ACC112 (cell line): ENCODE data around the gene GPR45.

ENCODE experiments used
- H2AFZ ChIP-seq: fragments of 200-600 bp; sonication (generic); one replicate; pipeline ENCODE4 v1.6.0; 2017; ENCODE audit warnings: antibody characterized with exemption, low read length; ENCODE audit not compliant: unreplicated experiment
- H3K27ac ChIP-seq: fragments of 200-600 bp; sonication (generic); 2 replicates; pipeline ENCODE4 v1.5.1; 2014; ENCODE audit warnings: low read depth, mild to moderate bottlenecking, antibody characterized with exemption, low read length, moderate library complexity
- H3K27me3 ChIP-seq: fragments of 200-600 bp; sonication (generic); 2 replicates; pipeline ENCODE4 v1.6.1; 2014; ENCODE audit warnings: mild to moderate bottlenecking, antibody characterized with exemption, low read length, moderate library complexity, mixed read lengths; ENCODE audit not compliant: insufficient read depth
- H3K36me3 ChIP-seq: fragments of 200-600 bp; sonication (generic); 2 replicates; pipeline ENCODE4 v1.6.1; 2016; ENCODE audit warnings: mild to moderate bottlenecking, antibody characterized with exemption, low read length, moderate library complexity, mixed read lengths; ENCODE audit not compliant: insufficient read depth
- H3K4me1 ChIP-seq: fragments of 200-600 bp; sonication (generic); one replicate; pipeline ENCODE4 v1.6.1; 2016; ENCODE audit warnings: low read length, mixed read lengths; ENCODE audit not compliant: insufficient read depth, unreplicated experiment, control insufficient read depth
- H3K4me3 ChIP-seq: fragments of 200-600 bp; sonication (generic); 2 replicates; pipeline ENCODE4 v1.5.1; 2014; ENCODE audit warnings: mild to moderate bottlenecking, low read depth, low read length
- H3K79me2 ChIP-seq: fragments of 200-600 bp; sonication (generic); one replicate; pipeline ENCODE4 v1.6.0; 2016; ENCODE audit warnings: low read length; ENCODE audit not compliant: control insufficient read depth, unreplicated experiment, insufficient read depth

GPR45 gene

GRCh38 chr2:105241443-105241842 lies at the start of gene GPR45:
TSS of gene GPR45 (plus strand) at chr2:105241743. CDS start at chr2:105241859, 116 bp downstream.
- no peaks in the 10 kb centered on the region for H3K36me3 ChIP-seq
- H3K79me2 ChIP-seq = no peaks in the 10 kb centered on the region
- H3K4me3 ChIP-seq = no peak within 1 kb of the TSS
- peaks cover 3% of the 10 kb centered on the region for H3K4me1 ChIP-seq
- H3K27me3 ChIP-seq = peaks cover 10% of the 10 kb centered on the region
- no peak within 1 kb of the TSS for H2AFZ ChIP-seq
- H3K27ac ChIP-seq = no peak within 1 kb of the TSS

DNA sequence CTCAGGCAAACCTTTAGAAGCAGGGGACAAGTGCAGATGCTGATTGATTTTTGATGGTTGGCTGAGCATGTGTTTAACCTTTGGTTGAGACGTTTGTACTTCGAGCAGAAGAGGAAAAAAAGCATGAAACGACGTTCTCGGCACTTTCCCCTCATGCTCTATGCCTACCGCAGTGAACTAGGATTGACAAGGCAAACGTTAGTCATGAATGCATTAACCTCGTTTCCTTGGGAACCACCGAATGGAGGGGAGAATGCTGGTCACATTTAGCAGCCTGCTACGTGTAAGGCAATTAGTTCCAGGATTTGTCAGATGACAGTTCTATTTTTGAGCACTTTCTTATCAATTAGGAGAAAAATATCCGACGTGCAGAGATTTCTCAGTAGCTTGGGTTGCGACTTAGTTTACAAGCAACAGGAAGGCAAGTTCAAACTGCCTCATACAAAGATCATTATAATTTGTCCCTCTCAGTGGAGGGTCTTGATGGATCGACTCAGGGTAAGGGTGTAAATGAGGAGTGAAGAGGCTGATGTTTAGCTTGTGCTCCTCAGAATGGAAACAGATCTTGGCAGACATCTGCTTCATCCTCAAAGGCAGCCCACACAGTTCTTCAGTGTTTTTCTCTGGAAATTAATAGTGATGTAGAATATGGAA lies 47.4 kb upstream of the GPR45 start:
- H3K27me3 ChIP-seq = peaks cover 75% of the 10 kb centered on the region

DNA sequence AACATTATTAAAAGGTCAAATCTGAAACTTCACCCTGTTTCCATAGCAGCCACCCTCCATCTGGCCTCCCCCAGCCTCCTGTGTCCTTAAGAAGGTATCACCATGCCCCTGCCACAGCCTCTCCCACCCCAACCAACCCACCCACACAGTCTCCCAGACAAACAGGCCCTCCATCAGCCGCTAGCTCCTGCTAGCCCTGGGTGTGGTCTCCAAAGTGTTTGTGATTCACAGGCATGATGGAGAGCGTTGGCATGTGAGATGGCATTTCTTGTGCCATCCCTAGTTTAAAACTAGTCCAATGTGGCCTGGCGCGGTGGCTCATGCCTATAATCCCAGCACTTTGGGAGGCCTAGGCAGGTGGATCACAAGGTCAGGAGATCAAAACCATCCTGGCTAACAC lies 44.9 kb upstream of the GPR45 start:
- Histone ChIP-seq H2AFZ (no peak overlapping the region), H3K4me1 (no peaks in the 10 kb centered on the region), H3K36me3 (no peaks in the 10 kb centered on the region), H3K27ac (no peak overlapping the region), H3K4me3 (no peak overlapping the region), H3K27me3 (peaks cover 70% of the 10 kb centered on the region), H3K79me2 (no peaks in the 10 kb centered on the region)

More for the DNA sequence above, 47.4 kb upstream of the GPR45 start:
- H3K27ac ChIP-seq = no peak overlapping the region
- no peaks in the 10 kb centered on the region for H3K36me3 ChIP-seq
- H2AFZ ChIP-seq = no peak overlapping the region
- no peak overlapping the region for H3K4me3 ChIP-seq
- H3K79me2 ChIP-seq = no peaks in the 10 kb centered on the region
- no peaks in the 10 kb centered on the region for H3K4me1 ChIP-seq

DNA sequence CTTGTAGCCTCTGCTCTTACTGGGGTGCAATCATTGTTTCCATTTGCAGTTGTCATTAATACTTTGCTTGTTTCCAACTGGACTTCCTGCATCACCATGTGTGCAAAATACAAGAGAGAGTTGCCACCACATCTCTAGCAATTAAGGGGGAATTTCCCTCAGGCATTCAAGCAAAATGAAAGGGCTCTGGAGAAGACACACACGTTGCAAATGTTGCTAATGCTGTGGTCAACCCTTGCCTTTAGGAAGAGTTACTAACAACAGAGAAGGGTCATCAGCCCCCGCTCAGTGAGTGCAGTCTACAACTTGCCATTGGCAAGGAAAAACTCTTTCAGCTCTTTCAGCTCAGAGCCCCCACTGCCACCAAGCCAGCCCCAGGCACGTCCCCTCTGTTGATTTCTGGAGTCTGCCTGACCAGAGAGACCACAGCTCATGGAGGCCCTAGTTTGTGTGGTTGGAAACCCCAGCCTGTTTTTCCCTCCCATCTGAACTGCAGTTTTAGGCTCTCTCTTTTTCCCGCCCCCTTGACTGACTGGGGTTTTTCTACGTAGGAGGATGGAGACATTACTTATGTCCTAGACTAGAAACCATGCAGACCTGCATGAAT lies 25.9 kb upstream of the GPR45 start:
- no peaks in the 10 kb centered on the region for H3K79me2 ChIP-seq
- H2AFZ ChIP-seq = no peak overlapping the region
- H3K27me3 ChIP-seq = peaks cover 59% of the 10 kb centered on the region
- H3K4me1 ChIP-seq = no peaks in the 10 kb centered on the region
- H3K36me3 ChIP-seq = no peaks in the 10 kb centered on the region
- H3K27ac ChIP-seq = no peak overlapping the region
- H3K4me3 ChIP-seq = no peak overlapping the region

- peaks cover 96% of the 10 kb centered on the region for H3K27me3 ChIP-seq
- H3K27ac ChIP-seq = no peak overlapping the region
- H3K4me1 ChIP-seq = no peaks in the 10 kb centered on the region
- H3K79me2 ChIP-seq = no peaks in the 10 kb centered on the region
- H3K4me3 ChIP-seq = no peak overlapping the region
- no peak overlapping the region for H2AFZ ChIP-seq
- no peaks in the 10 kb centered on the region for H3K36me3 ChIP-seq
Measured at GRCh38 chr2:105220604-105221003, 20.9 kb upstream of the GPR45 start.

DNA sequence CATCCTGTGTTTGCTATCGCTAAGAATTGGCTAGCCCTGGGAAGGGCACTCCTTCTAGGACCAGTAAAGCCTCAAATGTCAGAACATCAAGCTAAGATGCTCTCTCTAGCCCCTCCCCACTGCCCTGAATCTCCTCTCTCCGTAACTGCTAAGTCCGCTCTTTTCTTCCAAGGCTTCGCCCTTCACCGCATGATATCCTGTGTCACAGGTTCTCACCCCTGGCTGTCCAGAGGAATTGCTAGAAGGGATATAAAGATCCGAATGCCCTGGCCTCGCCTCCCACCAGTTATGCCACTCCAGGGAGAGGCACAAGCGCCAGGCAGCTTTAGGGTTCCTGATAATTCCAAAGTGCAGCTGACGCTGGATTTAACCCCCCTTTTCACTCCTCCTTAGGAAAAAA lies 17.1 kb upstream of the GPR45 start:
- H3K27ac ChIP-seq = no peak overlapping the region
- H3K4me3 ChIP-seq = no peak overlapping the region
- H3K27me3 ChIP-seq = peaks cover 88% of the 10 kb centered on the region
- H3K36me3 ChIP-seq = no peaks in the 10 kb centered on the region
- no peak overlapping the region for H2AFZ ChIP-seq
- no peaks in the 10 kb centered on the region for H3K4me1 ChIP-seq
- H3K79me2 ChIP-seq = no peaks in the 10 kb centered on the region

GRCh38 chr2:105231232-105231619 lies 10.3 kb upstream of the GPR45 start:
- no peak overlapping the region for H3K4me3 ChIP-seq
- no peaks in the 10 kb centered on the region for H3K79me2 ChIP-seq
- no peak overlapping the region for H3K27ac ChIP-seq
- H3K4me1 ChIP-seq = no peaks in the 10 kb centered on the region
- H2AFZ ChIP-seq = no peak overlapping the region
- no peaks in the 10 kb centered on the region for H3K36me3 ChIP-seq
- H3K27me3 ChIP-seq = peaks cover 45% of the 10 kb centered on the region

DNA sequence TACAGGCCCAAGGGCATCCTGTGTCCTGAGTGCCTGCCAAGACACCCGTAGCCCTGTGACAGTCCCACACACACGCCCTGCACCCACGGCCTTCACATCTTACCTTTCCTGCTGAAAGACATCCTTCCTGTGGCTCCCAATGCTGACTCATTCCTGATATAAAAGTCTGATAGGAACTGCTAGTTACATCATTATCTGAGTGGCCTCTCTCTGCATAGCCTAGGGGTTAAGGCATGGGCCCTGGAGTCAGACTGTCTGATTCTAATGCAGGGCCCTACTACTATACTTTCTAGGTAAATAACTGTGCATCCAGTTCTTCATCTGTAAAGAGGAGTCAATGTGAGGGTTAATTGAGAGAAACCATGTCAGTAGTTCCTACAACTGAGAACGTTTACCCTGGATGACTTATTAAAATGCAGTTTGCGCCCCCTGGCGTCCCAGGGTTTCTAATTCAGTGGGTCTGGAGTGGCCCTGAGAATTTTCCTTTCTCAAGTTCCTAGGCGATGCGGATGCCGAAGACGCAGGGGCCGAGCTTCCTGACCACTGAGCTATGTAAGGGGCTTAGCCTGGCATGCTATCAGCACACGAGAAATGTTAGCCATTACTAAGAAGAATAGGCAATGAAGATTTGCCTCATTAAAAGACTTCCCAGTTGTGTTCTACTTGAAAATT lies 6.0 kb upstream of the GPR45 start:
- no peak overlapping the region for H3K27ac ChIP-seq
- H3K36me3 ChIP-seq = no peaks in the 10 kb centered on the region
- H3K4me3 ChIP-seq = peak overlapping the region; percentile 32; the same call in 1 of the 2 replicates
- H2AFZ ChIP-seq = peak overlapping the region; percentile 81
- peaks cover 13% of the 10 kb centered on the region for H3K27me3 ChIP-seq
- H3K4me1 ChIP-seq = peaks cover 3% of the 10 kb centered on the region
- no peaks in the 10 kb centered on the region for H3K79me2 ChIP-seq

DNA sequence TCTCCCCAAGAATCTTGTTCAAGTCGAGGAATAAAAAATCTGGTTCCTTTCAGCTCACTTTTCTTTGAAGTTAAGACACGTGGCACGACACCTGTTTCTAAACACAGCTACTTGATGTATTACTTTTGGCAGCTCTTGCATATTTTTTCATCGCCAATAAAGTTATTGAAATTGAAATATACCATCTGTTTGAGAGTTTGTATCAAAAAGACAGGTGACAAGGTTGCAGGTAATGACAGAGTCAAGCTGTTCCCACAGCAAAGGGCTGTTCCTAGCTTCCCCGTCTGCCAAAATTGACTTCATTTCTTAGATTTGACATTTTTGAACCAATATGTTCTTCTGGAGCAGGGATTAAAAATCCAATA lies 5.5 kb upstream of the GPR45 start:
- H3K27me3 ChIP-seq = peaks cover 10% of the 10 kb centered on the region
- H3K4me3 ChIP-seq = peak overlapping the region; percentile 32; the same call in 1 of the 2 replicates
- H3K36me3 ChIP-seq = no peaks in the 10 kb centered on the region
- peaks cover 3% of the 10 kb centered on the region for H3K4me1 ChIP-seq
- no peaks in the 10 kb centered on the region for H3K79me2 ChIP-seq
- peak overlapping the region; percentile 81 for H2AFZ ChIP-seq
- H3K27ac ChIP-seq = no peak overlapping the region

DNA sequence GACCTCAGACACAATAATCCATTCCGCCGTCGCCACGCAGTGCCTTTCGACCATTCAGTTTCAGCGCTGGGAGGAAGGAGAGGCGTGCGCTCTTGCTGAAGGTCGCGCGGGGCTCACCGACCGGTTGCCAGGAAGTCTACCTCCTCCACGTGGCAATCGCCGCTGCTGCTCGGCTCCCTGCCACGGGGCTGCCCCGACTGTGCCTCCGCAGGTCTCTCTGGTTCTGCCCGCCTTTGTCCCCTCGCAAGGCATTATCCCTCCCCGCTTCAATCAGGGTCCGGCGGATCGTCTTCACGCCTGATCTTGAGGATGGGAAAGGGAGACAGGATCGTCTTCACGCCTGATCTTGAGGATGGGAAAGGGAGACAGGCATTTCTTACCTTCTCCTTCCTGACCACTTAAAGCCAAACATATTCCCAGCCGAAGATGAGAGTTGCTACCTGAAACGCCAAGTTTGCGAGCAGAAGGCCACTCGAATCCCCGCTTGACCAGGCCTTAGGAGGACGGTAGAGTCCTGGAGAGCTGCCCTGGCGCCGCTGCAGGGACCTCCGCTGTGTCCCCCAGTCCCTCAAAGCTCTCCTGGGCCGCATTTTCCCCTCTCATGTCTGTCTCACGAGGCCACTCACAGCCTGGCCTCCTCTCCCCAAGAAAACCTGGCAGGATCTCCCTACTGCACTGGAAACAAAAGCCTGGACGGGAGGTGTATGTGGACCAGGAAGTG lies 4.3 kb upstream of the GPR45 start:
- H3K36me3 ChIP-seq = no peaks in the 10 kb centered on the region
- no peak overlapping the region for H2AFZ ChIP-seq
- H3K27ac ChIP-seq = no peak overlapping the region
- peaks cover 3% of the 10 kb centered on the region for H3K4me1 ChIP-seq
- no peaks in the 10 kb centered on the region for H3K79me2 ChIP-seq
- H3K4me3 ChIP-seq = no peak overlapping the region
- H3K27me3 ChIP-seq = peaks cover 5% of the 10 kb centered on the region
